Effector CD8-positive, alpha-beta T cell (primary cell): ENCODE data around the gene VDR.
"Not testable (repeated sequence)": the region's sequence is repeated elsewhere in the genome, so short reads cannot be mapped to it uniquely, and the experiment has no call there.

Experiments used
- DNase-seq: peaks from one replicate; lab custom pipeline; 2025; lab: John Stamatoyannopoulos, UW

Gene VDR

GRCh38 chr12:47828008-47828975 lies 76.5 kb downstream of the VDR start:
- no peak for DNase-seq

- no peak for DNase-seq
These were observed 79.6 kb downstream of the VDR start for GRCh38 chr12:47825173-47825639.

GRCh38 chr12:47824635-47825034 lies 80.2 kb downstream of the VDR start:
- DNase-seq = no peak

- DNase-seq = no peak
These were observed 80.6 kb downstream of the VDR start for GRCh38 chr12:47824198-47824597.

- DNase-seq = no peak
These were observed 81.2 kb downstream of the VDR start for GRCh38 chr12:47823422-47824086.

GRCh38 chr12:47822863-47823262 lies 81.9 kb downstream of the VDR start:
- DNase-seq = no peak

- no peak for DNase-seq
These were observed 82.4 kb downstream of the VDR start for GRCh38 chr12:47822401-47822800.

GRCh38 chr12:47821346-47821706 lies 83.5 kb downstream of the VDR start:
- no peak for DNase-seq

GRCh38 chr12:47820631-47821345 lies 84.0 kb downstream of the VDR start:
- DNase-seq = no peak

GRCh38 chr12:47819896-47820630 lies 84.7 kb downstream of the VDR start, which contains the start of gene HDAC7:
TSS of gene HDAC7 (minus strand) at chr12:47819903. CDS start at chr12:47819785, 118 bp downstream.
- peak; percentile 42 for DNase-seq

- no peak for DNase-seq
These were observed 85.5 kb downstream of the VDR start for GRCh38 chr12:47819138-47819895.

- no peak for DNase-seq
These were observed 86.2 kb downstream of the VDR start for GRCh38 chr12:47818467-47819137.

GRCh38 chr12:47818007-47818376 lies 86.8 kb downstream of the VDR start:
- DNase-seq = no peak

GRCh38 chr12:47817272-47818006 lies 87.4 kb downstream of the VDR start:
- DNase-seq = no peak

- DNase-seq = no peak
These were observed 88.2 kb downstream of the VDR start for GRCh38 chr12:47816403-47817271.

- not testable (repeated sequence) for DNase-seq
These were observed 89.3 kb downstream of the VDR start for GRCh38 chr12:47815447-47815846.

GRCh38 chr12:47814539-47815170 lies 90.1 kb downstream of the VDR start:
- DNase-seq = no peak
